Psoas muscle (tissue), 8 donors: Measurements from ENCODE around the gene ZCRB1. TPM values are rescaled to one million over a fixed set of nuclear protein-coding genes. Genes with fewer than 3 reads are reported as not detected.

ENCODE experiments used
- ATAC-seq, 4 donors: fragments of 200-7000 bp; cut with Tn5 transposase; one replicate each; pipeline ENCODE4 v1.9.1; 2020; ENCODE audit warnings: moderate library complexity in 3 of 4, mild to moderate bottlenecking in 2 of 4
- DNase-seq, 2 donors: peaks; one replicate each; pipeline ENCODE4 v3.0.0-alpha.2; 2020
- H3K27ac ChIP-seq: fragments of 200-600 bp; one replicate; pipeline ENCODE4 v1.8.0; 2022
- H3K27me3 ChIP-seq, 3 donors: fragments of 200-600 bp in 1 of 3; one replicate each; pipeline versions ENCODE4 v1.6.1 to v1.8.0; 2013 to 2022; ENCODE audit warnings: low read length in 2 of 3, mild to moderate bottlenecking in 2 of 3, moderate library complexity in 1 of 3; ENCODE audit not compliant: insufficient read depth in 3 of 3
- H3K36me3 ChIP-seq, 2 donors: fragments of 200-600 bp in 1 of 2; one replicate each; pipeline versions ENCODE4 v1.6.1 to v1.8.0; 2013 to 2022; ENCODE audit warnings: low read depth in 1 of 2, mild to moderate bottlenecking in 1 of 2, moderate library complexity in 1 of 2; ENCODE audit not compliant: insufficient read depth in 1 of 2
- H3K4me1 ChIP-seq: fragments of 200-600 bp; one replicate; pipeline ENCODE4 v1.8.0; 2022
- H3K4me3 ChIP-seq: fragments of 200-600 bp; one replicate; pipeline ENCODE4 v1.8.0; 2022; ENCODE audit warnings: mild to moderate bottlenecking
- H3K9me3 ChIP-seq: fragments of 200-600 bp; one replicate; pipeline ENCODE4 v1.8.0; 2022
- CTCF ChIP-seq: fragments of 200-600 bp; IDR thresholded peaks from one replicate; pipeline ENCODE4 v1.8.0; 2022; ENCODE audit warnings: antibody characterized with exemption
- WGBS, 3 donors: extraction: QIAGEN DNeasy Blood & Tissue Kit; methylation state at CpG; one replicate each; pipeline versions ENCODE4 v1.1.6 to v1.1.7; 2013; 5-methylcytosine and 5-hydroxymethylcytosine counted together
- intact Hi-C, 2 donors: fragments of 100-400 bp; cut with DNase I; formaldehyde crosslinking; loops; one replicate each; pipeline versions ENCODE4 v1.11.0 to v1.14.2; 2022
- long read RNA-seq, 2 donors: library from polyadenylated mRNA; unstranded; transcript quantifications; one replicate each; pipeline ENCODE4 v2.0.0, GENCODE V29; 2021
- polyA plus RNA-seq, 3 donors: library from polyadenylated mRNA; stranded (reverse); fragments of 200-250 nt; gene quantifications; one replicate each; pipeline ENCODE4 v1.2.3, GENCODE V29; 2013
- total RNA-seq, 4 donors: library from RNA; stranded (reverse); fragmentation: NEBNext Ultra II Directional in 2 of 4; extraction: Animal tissue kit (Norgen Biotek cat#: 25700) in 2 of 4; gene quantifications; one replicate each; pipeline versions ENCODE4 v1.2.1 to v1.2.4, GENCODE V29; 2021 to 2023
- donor health status: healthy with polysubstance abuse.
- donor health status: DM: no; HTN: no; CAD: no; lungs with moderate emphysema.
- donor health status: Bipolar disorder and iron deficiency.
- donor health status: healthy.
- donor health status: DM: yes; HTN: yes; CAD: no.
- donor health status: DM: no; HTN: no; CAD: no.
- donor health status: DM: no; HTN: no; CAD: no.
- donor health status: DM: yes; HTN: yes; CAD: no.

Gene ZCRB1
- total RNA-seq: 10 to 100 TPM; 52.5 to 66.4 (median 57.5) TPM
- 10 to 100 TPM; 22.1 to 65.1 (median 35.0) TPM for polyA plus RNA-seq
- long read RNA-seq, donor 1, transcript ZCRB1-201 (8 exons, 1,827 nt): major isoform, 11 of 27 reads
- long read RNA-seq, donor 1, partial matches to known transcripts: 14 of 27 reads
- long read RNA-seq, donor 1, other reads (novel, unspliced or antisense): 2 of 27 reads
- long read RNA-seq, donor 2, transcript ZCRB1-201 (8 exons, 1,827 nt): major isoform, 46 of 91 reads
- long read RNA-seq, donor 2, partial matches to known transcripts: 41 of 91 reads
- long read RNA-seq, donor 2, other reads (novel, unspliced or antisense): 3 of 91 reads

GRCh38 chr12:42325653-42326474 lies at the start of gene ZCRB1, which contains the start of gene PPHLN1:
Gene ZCRB1, minus strand, starts transcription at chr12:42326094. Its CDS starts 1,992 bp downstream, at chr12:42324102.
Gene PPHLN1, plus strand, starts transcription at chr12:42326167. Its CDS starts 9,736 bp downstream, at chr12:42335903.
- no peak for TF ChIP-seq CTCF
- peaks cover 0 to 25% of the 10 kb centered on the region in 2 donors for H3K36me3 ChIP-seq
- 1% methylated on average over 50 to 55 of the region's 55 CpGs for WGBS, 3 donors
- H3K4me3 ChIP-seq: peak within 1 kb of the TSS; percentile 84
- no peaks in the 10 kb centered on the region for H3K27me3 ChIP-seq
- peaks cover 11% of the 10 kb centered on the region for H3K4me1 ChIP-seq
- intact Hi-C loops: loop anchor here (2.0 to 5.0 kb wide), 2 partner anchors 89 to 194 kb away; no protein-coding TSS in a partner anchor
- peak within 1 kb of the TSS; percentile 85 for H3K27ac ChIP-seq
- DNase-seq (peak; percentile 84 to 91), ATAC-seq (peak; percentile 93 to 98 (median 96))
- H3K9me3 ChIP-seq: no peaks in the 10 kb centered on the region

DNA sequence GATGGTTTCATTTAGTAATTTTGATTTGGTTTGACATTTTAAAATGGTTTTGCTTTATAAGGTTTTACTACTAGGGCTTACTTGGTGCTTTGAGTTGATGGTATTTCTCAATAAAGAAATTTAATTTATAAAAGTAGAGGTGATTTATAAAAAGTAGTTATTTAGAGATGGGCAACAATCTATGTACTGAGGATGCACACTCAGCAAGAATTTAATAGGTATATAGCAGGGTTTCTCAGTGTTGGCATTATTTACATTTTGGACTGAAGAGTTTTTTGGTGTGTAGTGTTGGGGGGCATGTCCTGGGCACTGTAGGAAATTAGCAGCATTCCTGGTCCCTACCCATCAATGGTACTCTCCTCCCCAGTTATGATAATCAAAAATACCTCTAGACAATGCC lies 47.8 kb upstream of the ZCRB1 start:
- intact Hi-C loops: loop anchor here in 1 of 2 donors (10.0 kb wide), 1 partner anchor 249 kb away; no protein-coding TSS in a partner anchor

GRCh38 chr12:42372154-42372791 lies 46.4 kb upstream of the ZCRB1 start:
- 86 to 89% (median 88%) methylated on average over 2 of the region's 2 CpGs for WGBS, 3 donors
- ATAC-seq: peak; percentile 46 to 78 (median 60)
- H3K4me3 ChIP-seq: no peak overlapping the region
- H3K9me3 ChIP-seq: no peaks in the 10 kb centered on the region
- intact Hi-C loops: loop anchor here in 1 of 2 donors (10.0 kb wide), 1 partner anchor 247 kb away; no protein-coding TSS in a partner anchor
- peaks cover 0 to 23% of the 10 kb centered on the region in 2 donors for H3K36me3 ChIP-seq
- DNase-seq: no peak
- H3K27me3 ChIP-seq: no peaks in the 10 kb centered on the region
- TF ChIP-seq CTCF: peak; percentile 65
- H3K4me1 ChIP-seq: no peaks in the 10 kb centered on the region
- no peak overlapping the region for H3K27ac ChIP-seq

More for the DNA sequence above, 47.8 kb upstream of the ZCRB1 start:
- DNase-seq: no peak
- no peak overlapping the region for H3K27ac ChIP-seq
- no peaks in the 10 kb centered on the region for H3K27me3 ChIP-seq
- TF ChIP-seq CTCF: no peak
- peaks cover 3% of the 10 kb centered on the region for H3K4me1 ChIP-seq
- H3K9me3 ChIP-seq: no peaks in the 10 kb centered on the region
- H3K36me3 ChIP-seq: peaks cover 0 to 23% of the 10 kb centered on the region in 2 donors
- ATAC-seq: no peak
- H3K4me3 ChIP-seq: no peak overlapping the region

GRCh38 chr12:42370013-42370412 lies 44.1 kb upstream of the ZCRB1 start:
- Histone ChIP-seq H3K4me1 (no peaks in the 10 kb centered on the region), H3K36me3 (peaks cover 0 to 4% of the 10 kb centered on the region in 2 donors), H3K27ac (no peak overlapping the region), H3K4me3 (no peak overlapping the region), H3K27me3 (no peaks in the 10 kb centered on the region), H3K9me3 (no peaks in the 10 kb centered on the region)
- no peak for DNase-seq
- intact Hi-C loops: loop anchor here in 1 of 2 donors (10.0 kb wide), 1 partner anchor 245 kb away; no protein-coding TSS in a partner anchor
- 74 to 79% (median 75%) methylated on average over 4 of the region's 4 CpGs for WGBS, 3 donors
- no peak for ATAC-seq
- no peak for TF ChIP-seq CTCF
